MG63 (cell line): ENCODE measurements around the gene CAT. TPM values are rescaled to one million over a fixed set of nuclear protein-coding genes. Genes with fewer than 3 reads are reported as not detected.
A peak's percentile ranks its signal among the peaks of the same experiment; 100 is the strongest.
"Not testable (repeated sequence)": the region's sequence is repeated elsewhere in the genome, so short reads cannot be mapped to it uniquely, and the experiment has no call there.

Experiments used
- DNase-seq: peaks from one replicate; pipeline ENCODE4 v3.0.0-alpha.2; 2020
- H3K27me3 ChIP-seq: fragments of 250-450 bp; sonication (Bioruptor Pico); 2 replicates; pipeline ENCODE4 v1.5.1; 2020; ENCODE audit warnings: mild to moderate bottlenecking, moderate library complexity
- H3K36me3 ChIP-seq: fragments of 250-450 bp; sonication (Bioruptor Pico); 2 replicates; pipeline ENCODE4 v1.5.1; 2020; ENCODE audit warnings: mild to moderate bottlenecking, moderate library complexity
- H3K4me3 ChIP-seq: fragments of 250-450 bp; sonication (Bioruptor Pico); 2 replicates; pipeline ENCODE4 v1.5.1; 2020; ENCODE audit warnings: mild to moderate bottlenecking, moderate library complexity
- H3K9me3 ChIP-seq: fragments of 250-450 bp; sonication (Bioruptor Pico); 2 replicates; pipeline ENCODE4 v1.5.1; 2020; ENCODE audit warnings: mild to moderate bottlenecking, moderate library complexity
- total RNA-seq: library from RNA; depleted of rRNA; stranded (reverse); fragments of >200 nt; shearing (Covaris generic); gene quantifications from 2 replicates; pipeline ENCODE4 v1.2.3, GENCODE V29; 2014; ENCODE audit warnings: low replicate concordance

The CAT gene
- total RNA-seq, 1 experiment from 2014 or later = 124 TPM

GRCh38 chr11:34416766-34417165 is 22.0 kb upstream of the CAT start:
- DNase-seq = no peak
- H3K4me3 ChIP-seq = no peak overlapping the region

GRCh38 chr11:34417202-34417601 is 21.5 kb upstream of the CAT start:
- no peak for DNase-seq
- Histone ChIP-seq H3K36me3 (no peaks in the 10 kb centered on the region), H3K27me3 (no peaks in the 10 kb centered on the region), H3K4me3 (no peak overlapping the region), H3K9me3 (peaks cover 20% of the 10 kb centered on the region)

More at GRCh38 chr11:34416766-34417165, 22.0 kb upstream of the CAT start:
- Histone ChIP-seq H3K9me3 (peaks cover 24% of the 10 kb centered on the region), H3K36me3 (no peaks in the 10 kb centered on the region), H3K27me3 (no peaks in the 10 kb centered on the region)

GRCh38 chr11:34419158-34419557 is 19.6 kb upstream of the CAT start:
- Histone ChIP-seq H3K27me3 (no peaks in the 10 kb centered on the region), H3K36me3 (no peaks in the 10 kb centered on the region), H3K4me3 (no peak overlapping the region), H3K9me3 (peaks cover 5% of the 10 kb centered on the region)
- no peak for DNase-seq

- H3K4me3 ChIP-seq = no peak overlapping the region
- no peaks in the 10 kb centered on the region for H3K36me3 ChIP-seq
- H3K27me3 ChIP-seq = no peaks in the 10 kb centered on the region
- no peaks in the 10 kb centered on the region for H3K9me3 ChIP-seq
- no peak for DNase-seq
These were observed 15.4 kb upstream of the CAT start for GRCh38 chr11:34423300-34423699.

- not testable (repeated sequence) for DNase-seq
These were observed 13.9 kb upstream of the CAT start for GRCh38 chr11:34424826-34425225.

GRCh38 chr11:34425360-34425759 is 13.4 kb upstream of the CAT start:
- no peak for DNase-seq
- Histone ChIP-seq H3K9me3 (no peaks in the 10 kb centered on the region), H3K4me3 (no peak overlapping the region), H3K36me3 (no peaks in the 10 kb centered on the region), H3K27me3 (no peaks in the 10 kb centered on the region)

More at GRCh38 chr11:34424826-34425225, 13.9 kb upstream of the CAT start:
- H3K4me3 ChIP-seq, H3K27me3 ChIP-seq, H3K9me3 ChIP-seq, H3K36me3 ChIP-seq: not testable (repeated sequence)

- H3K4me3 ChIP-seq = no peak overlapping the region
- H3K36me3 ChIP-seq = no peaks in the 10 kb centered on the region
- no peak for DNase-seq
- no peaks in the 10 kb centered on the region for H3K27me3 ChIP-seq
- no peaks in the 10 kb centered on the region for H3K9me3 ChIP-seq
These were observed 12.9 kb upstream of the CAT start for GRCh38 chr11:34425867-34426266.

GRCh38 chr11:34426766-34427185 is 12.0 kb upstream of the CAT start:
- H3K27me3 ChIP-seq = no peaks in the 10 kb centered on the region
- no peaks in the 10 kb centered on the region for H3K36me3 ChIP-seq
- H3K9me3 ChIP-seq = no peaks in the 10 kb centered on the region
- peak; percentile 20 for DNase-seq
- no peak overlapping the region for H3K4me3 ChIP-seq

- Histone ChIP-seq H3K9me3 (no peaks in the 10 kb centered on the region), H3K36me3 (no peaks in the 10 kb centered on the region), H3K27me3 (no peaks in the 10 kb centered on the region), H3K4me3 (no peak overlapping the region; the same call in 1 of the 2 replicates)
- peak; percentile 82 for DNase-seq
These were observed 11.4 kb upstream of the CAT start for GRCh38 chr11:34427186-34427805.

GRCh38 chr11:34431979-34432378 is 6.8 kb upstream of the CAT start:
- H3K9me3 ChIP-seq = no peaks in the 10 kb centered on the region
- H3K27me3 ChIP-seq = no peaks in the 10 kb centered on the region
- no peak for DNase-seq
- H3K36me3 ChIP-seq = no peaks in the 10 kb centered on the region
- H3K4me3 ChIP-seq = no peak overlapping the region

GRCh38 chr11:34432822-34433221 is 5.9 kb upstream of the CAT start:
- H3K9me3 ChIP-seq = no peaks in the 10 kb centered on the region
- H3K36me3 ChIP-seq = no peaks in the 10 kb centered on the region
- H3K27me3 ChIP-seq = no peaks in the 10 kb centered on the region
- no peak for DNase-seq
- no peak overlapping the region for H3K4me3 ChIP-seq

GRCh38 chr11:34433899-34434298 is 4.8 kb upstream of the CAT start:
- H3K9me3 ChIP-seq = no peaks in the 10 kb centered on the region
- no peak for DNase-seq
- no peaks in the 10 kb centered on the region for H3K36me3 ChIP-seq
- no peak overlapping the region for H3K4me3 ChIP-seq
- H3K27me3 ChIP-seq = no peaks in the 10 kb centered on the region

- Histone ChIP-seq H3K36me3 (peaks cover 20% of the 10 kb centered on the region), H3K9me3 (peaks cover 4% of the 10 kb centered on the region; the same call in 1 of the 2 replicates), H3K27me3 (no peaks in the 10 kb centered on the region), H3K4me3 (peak overlapping the region; percentile 96)
- no peak for DNase-seq
These were observed 1.3 kb upstream of the CAT start for GRCh38 chr11:34437224-34438125.

- DNase-seq = peak; percentile 4
- H3K9me3 ChIP-seq = peaks cover 4% of the 10 kb centered on the region; the same call in 1 of the 2 replicates
- H3K4me3 ChIP-seq = peak overlapping the region; percentile 96
- H3K27me3 ChIP-seq = no peaks in the 10 kb centered on the region
- H3K36me3 ChIP-seq = peaks cover 23% of the 10 kb centered on the region
These were observed 970 bp downstream of the CAT start for GRCh38 chr11:34439610-34440198.

GRCh38 chr11:34441814-34442213 is 3.1 kb downstream of the CAT start:
- H3K36me3 ChIP-seq = peaks cover 23% of the 10 kb centered on the region
- H3K27me3 ChIP-seq = no peaks in the 10 kb centered on the region
- H3K4me3 ChIP-seq = no peak overlapping the region
- H3K9me3 ChIP-seq = peaks cover 4% of the 10 kb centered on the region; the same call in 1 of the 2 replicates
- DNase-seq = no peak

- H3K9me3 ChIP-seq = peaks cover 4% of the 10 kb centered on the region; the same call in 1 of the 2 replicates
- no peak overlapping the region for H3K4me3 ChIP-seq
- DNase-seq = no peak
- peaks cover 23% of the 10 kb centered on the region for H3K36me3 ChIP-seq
- no peaks in the 10 kb centered on the region for H3K27me3 ChIP-seq
These were observed 4.4 kb downstream of the CAT start for GRCh38 chr11:34443136-34443535.

GRCh38 chr11:34444428-34444827 is 5.7 kb downstream of the CAT start:
- H3K27me3 ChIP-seq = no peaks in the 10 kb centered on the region
- no peak for DNase-seq
- H3K36me3 ChIP-seq = peaks cover 28% of the 10 kb centered on the region
- peaks cover 4% of the 10 kb centered on the region; the same call in 1 of the 2 replicates for H3K9me3 ChIP-seq
- H3K4me3 ChIP-seq = no peak overlapping the region
